GM18858 (cell line): ENCODE measurements around the gene MBNL1.

Source experiments
- ATAC-seq: cut with Tn5 transposase; IDR thresholded peaks from one replicate; pipeline ENCODE4 v1.9.1; 2021; ENCODE audit not compliant: unreplicated experiment

MBNL1 gene

GRCh38 chr3:152295344-152295743 is 26.6 kb downstream of the MBNL1 start:
- ATAC-seq: no peak

- no peak for ATAC-seq
Measured at GRCh38 chr3:152295806-152296205, 27.1 kb downstream of the MBNL1 start.

- ATAC-seq: no peak
Measured at GRCh38 chr3:152296382-152296781, 27.7 kb downstream of the MBNL1 start.

GRCh38 chr3:152296971-152297370 is 28.2 kb downstream of the MBNL1 start:
- no peak for ATAC-seq

- peak; percentile 52 for ATAC-seq
Measured at GRCh38 chr3:152298393-152299248, 29.9 kb downstream of the MBNL1 start.

- ATAC-seq: no peak
Measured at GRCh38 chr3:152299249-152299976, 30.7 kb downstream of the MBNL1 start.

- no peak for ATAC-seq
Measured at GRCh38 chr3:152300029-152300731, 31.5 kb downstream of the MBNL1 start.

- ATAC-seq: no peak
Measured at GRCh38 chr3:152301745-152302181, 33.0 kb downstream of the MBNL1 start.

- peak; percentile 66 for ATAC-seq
Measured at GRCh38 chr3:152302521-152303021, 33.8 kb downstream of the MBNL1 start.

- no peak for ATAC-seq
Measured at GRCh38 chr3:152304160-152304559, 35.4 kb downstream of the MBNL1 start.

GRCh38 chr3:152305075-152305474 is 36.3 kb downstream of the MBNL1 start:
- no peak for ATAC-seq

GRCh38 chr3:152307829-152308474 is 39.2 kb downstream of the MBNL1 start:
- no peak for ATAC-seq

- no peak for ATAC-seq
Measured at GRCh38 chr3:152308475-152308844, 39.7 kb downstream of the MBNL1 start.

GRCh38 chr3:152309031-152309430 is 40.3 kb downstream of the MBNL1 start:
- ATAC-seq: no peak

GRCh38 chr3:152309535-152310307 is 41.0 kb downstream of the MBNL1 start:
- ATAC-seq: no peak

- no peak for ATAC-seq
Measured at GRCh38 chr3:152313430-152313829, 44.7 kb downstream of the MBNL1 start.

- ATAC-seq: no peak
Measured at GRCh38 chr3:152313914-152314313, 45.2 kb downstream of the MBNL1 start.

- ATAC-seq: no peak
Measured at GRCh38 chr3:152314677-152315353, 46.1 kb downstream of the MBNL1 start.

- no peak for ATAC-seq
Measured at GRCh38 chr3:152315623-152316022, 46.9 kb downstream of the MBNL1 start.

GRCh38 chr3:152316318-152316717 is 47.6 kb downstream of the MBNL1 start:
- ATAC-seq: no peak
